ENCODE results near the gene KRT77.

KRT77 gene

GRCh38 chr12:52689239-52689638, 14.1 kb downstream of the KRT77 start:
- TF ChIP-seq POLR2AphosphoS5 (IDR thresholded peaks at IDR 0.05; ENCODE audit: low read depth, low read length) (no peak), FOXP2 (optimal IDR thresholded peaks at IDR 0.05; ENCODE audit: borderline replicate concordance, extremely low read depth, extremely low read length, insufficient read depth) (no peak), SIN3A (IDR thresholded peaks at IDR 0.05; ENCODE audit: borderline replicate concordance, insufficient read depth, low read length) (no peak), TAF1 (IDR thresholded peaks at IDR 0.05; ENCODE audit: borderline replicate concordance, insufficient read depth, low read length) (no peak)
- TF ChIP-seq, protein P1, sequence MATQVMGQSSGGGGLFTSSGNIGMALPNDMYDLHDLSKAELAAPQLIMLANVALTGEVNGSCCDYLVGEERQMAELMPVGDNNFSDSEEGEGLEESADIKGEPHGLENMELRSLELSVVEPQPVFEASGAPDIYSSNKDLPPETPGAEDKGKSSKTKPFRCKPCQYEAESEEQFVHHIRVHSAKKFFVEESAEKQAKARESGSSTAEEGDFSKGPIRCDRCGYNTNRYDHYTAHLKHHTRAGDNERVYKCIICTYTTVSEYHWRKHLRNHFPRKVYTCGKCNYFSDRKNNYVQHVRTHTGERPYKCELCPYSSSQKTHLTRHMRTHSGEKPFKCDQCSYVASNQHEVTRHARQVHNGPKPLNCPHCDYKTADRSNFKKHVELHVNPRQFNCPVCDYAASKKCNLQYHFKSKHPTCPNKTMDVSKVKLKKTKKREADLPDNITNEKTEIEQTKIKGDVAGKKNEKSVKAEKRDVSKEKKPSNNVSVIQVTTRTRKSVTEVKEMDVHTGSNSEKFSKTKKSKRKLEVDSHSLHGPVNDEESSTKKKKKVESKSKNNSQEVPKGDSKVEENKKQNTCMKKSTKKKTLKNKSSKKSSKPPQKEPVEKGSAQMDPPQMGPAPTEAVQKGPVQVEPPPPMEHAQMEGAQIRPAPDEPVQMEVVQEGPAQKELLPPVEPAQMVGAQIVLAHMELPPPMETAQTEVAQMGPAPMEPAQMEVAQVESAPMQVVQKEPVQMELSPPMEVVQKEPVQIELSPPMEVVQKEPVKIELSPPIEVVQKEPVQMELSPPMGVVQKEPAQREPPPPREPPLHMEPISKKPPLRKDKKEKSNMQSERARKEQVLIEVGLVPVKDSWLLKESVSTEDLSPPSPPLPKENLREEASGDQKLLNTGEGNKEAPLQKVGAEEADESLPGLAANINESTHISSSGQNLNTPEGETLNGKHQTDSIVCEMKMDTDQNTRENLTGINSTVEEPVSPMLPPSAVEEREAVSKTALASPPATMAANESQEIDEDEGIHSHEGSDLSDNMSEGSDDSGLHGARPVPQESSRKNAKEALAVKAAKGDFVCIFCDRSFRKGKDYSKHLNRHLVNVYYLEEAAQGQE (IDR thresholded peaks at IDR 0.05; ENCODE audit: insufficient read depth in 1 of 2, low read depth in 2 of 2, low read length in 2 of 2) = no peak

DNA sequence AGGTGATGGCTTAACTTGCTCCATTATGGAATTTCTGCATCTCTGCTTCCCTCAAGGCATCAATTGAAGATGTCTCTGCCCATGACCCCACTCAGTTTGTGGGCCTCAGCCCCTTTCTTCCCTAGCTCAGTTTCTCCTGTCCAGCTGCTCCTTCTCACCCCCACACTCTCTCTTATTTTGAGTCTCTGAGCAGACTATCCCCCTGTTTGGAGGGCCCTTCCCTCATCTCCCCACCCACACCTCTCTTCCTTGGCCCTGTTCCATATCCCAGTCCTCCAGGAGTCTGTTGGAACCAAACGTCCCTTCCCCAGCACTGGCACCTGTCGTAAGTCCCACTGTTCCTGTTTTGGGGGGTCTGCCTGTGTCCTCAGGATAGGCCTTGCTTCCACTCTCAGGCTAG, 14.8 kb downstream of the KRT77 start:
- TF ChIP-seq, protein P1 (IDR thresholded peaks at IDR 0.05; ENCODE audit: insufficient read depth in 1 of 2, low read depth in 2 of 2, low read length in 2 of 2) = no peak
- TF ChIP-seq TAF1 (IDR thresholded peaks at IDR 0.05; ENCODE audit: borderline replicate concordance, insufficient read depth, low read length) (no peak), FOXP2 (optimal IDR thresholded peaks at IDR 0.05; ENCODE audit: borderline replicate concordance, extremely low read depth, extremely low read length, insufficient read depth) (no peak)

DNA sequence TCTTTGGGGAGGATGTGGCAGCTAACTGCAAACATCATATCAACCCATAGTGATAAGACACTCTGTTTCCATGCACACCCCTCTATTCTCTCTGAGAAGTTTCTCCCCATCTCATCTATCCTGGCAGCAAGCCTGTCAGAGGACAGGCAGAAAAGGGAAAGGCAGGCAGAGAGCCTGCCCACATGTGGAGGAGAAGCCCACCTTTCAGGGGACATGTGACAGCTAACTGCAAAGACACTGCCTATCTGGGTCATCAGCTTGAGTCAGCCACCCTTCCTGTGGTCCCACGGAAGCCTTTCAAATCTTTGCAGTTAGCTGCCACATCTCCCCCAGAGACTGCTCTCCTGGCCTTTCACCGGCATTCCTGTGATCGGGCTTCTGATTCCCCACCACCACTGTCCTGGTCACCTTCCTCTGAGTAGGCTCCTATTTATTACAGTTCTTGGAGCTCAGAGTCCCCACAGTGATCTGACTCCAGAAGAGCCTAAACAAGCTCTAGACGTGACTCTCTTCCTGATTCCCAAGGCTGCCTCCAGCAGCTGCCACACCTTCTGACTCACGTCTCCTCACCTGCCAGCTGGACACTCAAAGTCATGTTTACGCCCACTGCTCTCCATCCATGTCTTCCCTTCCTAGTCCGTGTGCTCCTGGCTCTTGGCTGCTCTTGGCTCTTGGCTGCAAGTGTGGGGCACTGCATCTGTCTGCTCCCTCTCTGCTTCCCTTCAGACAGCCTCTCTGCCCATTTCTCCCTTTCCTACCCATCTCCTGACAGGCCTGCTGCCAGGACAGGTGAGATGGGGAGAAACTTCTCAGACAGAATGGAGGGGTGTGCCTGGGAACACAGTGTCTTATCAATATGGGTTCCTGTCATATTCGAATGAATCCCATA, 15.6 kb downstream of the KRT77 start:
- TF ChIP-seq FOXP2 (optimal IDR thresholded peaks at IDR 0.05; ENCODE audit: borderline replicate concordance, extremely low read depth, extremely low read length, insufficient read depth) (no peak), TAF1 (IDR thresholded peaks at IDR 0.05; ENCODE audit: borderline replicate concordance, insufficient read depth, low read length) (no peak), POLR2AphosphoS5 (IDR thresholded peaks at IDR 0.05; ENCODE audit: low read depth, low read length) (no peak), SIN3A (IDR thresholded peaks at IDR 0.05; ENCODE audit: borderline replicate concordance, insufficient read depth, low read length) (no peak)
- TF ChIP-seq, protein P1 (IDR thresholded peaks at IDR 0.05; ENCODE audit: insufficient read depth in 1 of 2, low read depth in 2 of 2, low read length in 2 of 2) = no peak

- TF ChIP-seq, protein P1 (IDR thresholded peaks at IDR 0.05; ENCODE audit: insufficient read depth in 1 of 2, low read depth in 2 of 2, low read length in 2 of 2) = no peak
- TF ChIP-seq FOXP2 (optimal IDR thresholded peaks at IDR 0.05; ENCODE audit: borderline replicate concordance, extremely low read depth, extremely low read length, insufficient read depth) (no peak), TAF1 (IDR thresholded peaks at IDR 0.05; ENCODE audit: borderline replicate concordance, insufficient read depth, low read length) (no peak), SIN3A (IDR thresholded peaks at IDR 0.05; ENCODE audit: borderline replicate concordance, insufficient read depth, low read length) (no peak), POLR2AphosphoS5 (IDR thresholded peaks at IDR 0.05; ENCODE audit: low read depth, low read length) (no peak)
These were observed 16.4 kb downstream of the KRT77 start for GRCh38 chr12:52686756-52687487.
